Naive thymus-derived CD8-positive, alpha-beta T cell (primary cell): ENCODE measurements around the gene PLXNA1. TPM values are rescaled to one million over a fixed set of nuclear protein-coding genes. Genes with fewer than 3 reads are reported as not detected.

Experiments used
- ATAC-seq, 2 donors: fragments of 150-1000 bp; cut with Tn5 transposase in 1 of 2; sonication (Bioruptor Pico), chemical (Tn5 transposase) in 1 of 2; 1 replicate in 1 of 2; 2 replicates in 1 of 2; pipeline ENCODE4 v1.10.0; 2021; ENCODE audit warnings: mild to moderate bottlenecking in 2 of 2, moderate library complexity in 2 of 2
- POLR2A ChIA-PET: fragments of 350-600 bp; sonication (Branson Sonifier 250); formaldehyde crosslinking; loops from one replicate; lab custom pipeline; 2021; ENCODE audit warnings: antibody characterized with exemption; lab: Charles Lee
- DNase-seq, 10 donors: peaks; one replicate each; pipeline versions ENCODE4 v3.0.0 to v3.0.0-alpha.2; 2020 to 2022
- H3K27ac Mint-ChIP-seq, 10 donors: one replicate each; pipeline ENCODE4 v1.8.0; 2020 to 2022; ENCODE audit warnings: mild to moderate bottlenecking in 10 of 10, mixed read lengths in 10 of 10, moderate library complexity in 4 of 10, inconsistent platforms in 1 of 10
- H3K27me3 Mint-ChIP-seq, 5 donors: one replicate each; pipeline ENCODE4 v1.8.0; 2021 to 2022; ENCODE audit warnings: mixed read lengths in 5 of 5
- H3K36me3 Mint-ChIP-seq, 3 donors: one replicate each; pipeline ENCODE4 v1.8.0; 2020 to 2022; ENCODE audit warnings: mixed read lengths in 3 of 3, mild to moderate bottlenecking in 2 of 3, inconsistent platforms in 1 of 3
- H3K4me1 Mint-ChIP-seq, 4 donors: one replicate each; pipeline ENCODE4 v1.8.0; 2021 to 2022; ENCODE audit warnings: mixed read lengths in 4 of 4
- H3K4me3 Mint-ChIP-seq, 10 donors: one replicate each; pipeline ENCODE4 v1.8.0; 2020 to 2022; ENCODE audit warnings: mild to moderate bottlenecking in 10 of 10, mixed read lengths in 10 of 10, moderate library complexity in 6 of 10, inconsistent platforms in 1 of 10
- H3K9me3 Mint-ChIP-seq, 9 donors: one replicate each; pipeline ENCODE4 v1.8.0; 2020 to 2022; ENCODE audit warnings: mixed read lengths in 9 of 9, mild to moderate bottlenecking in 3 of 9, inconsistent platforms in 1 of 9, moderate library complexity in 1 of 9
- polyA plus RNA-seq, 3 donors: library from polyadenylated mRNA; unstranded; fragments of 300-500 nt; fragmentation: Illumina TruSeq; gene quantifications; one replicate each; pipeline ENCODE4 v1.2.3, GENCODE V29; 2021
- total RNA-seq, 8 experiments: library from RNA in 2 of 8; stranded (reverse) in 2 of 8; gene quantifications; one replicate each; pipeline ENCODE4 v1.2.3 and lab custom pipeline; 2021 to 2026

The PLXNA1 gene
- total and polyA plus RNA-seq, 5 experiments from 2014 or later: 0.20 to 15.8 (median 0.59) TPM

DNA sequence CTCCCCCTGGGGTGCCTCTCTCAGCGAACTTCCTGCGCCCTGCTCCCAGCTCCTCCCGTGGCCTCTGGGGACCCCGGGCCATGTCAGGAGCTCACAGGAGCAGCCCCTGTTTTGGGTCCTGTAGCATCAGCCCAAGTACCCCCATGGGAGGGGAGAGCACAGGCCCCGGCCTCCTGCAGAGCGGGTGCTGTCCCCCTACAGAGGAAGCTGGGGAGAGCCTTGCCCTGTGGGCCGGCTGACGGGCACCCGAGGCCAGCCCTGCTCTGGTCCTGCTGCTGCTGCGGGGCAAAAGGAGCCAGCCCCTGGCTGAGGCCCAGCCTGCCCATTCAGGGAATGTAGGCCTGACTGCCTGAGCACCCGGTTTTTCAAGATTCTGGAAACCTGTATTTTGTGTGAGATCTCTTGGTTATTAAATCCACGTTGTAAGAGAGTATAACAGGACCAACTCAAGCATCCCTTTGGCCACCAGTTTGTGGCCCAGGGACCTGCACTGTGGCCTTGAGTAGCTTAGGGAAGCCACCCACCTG, 12.4 kb downstream of the PLXNA1 start:
- Mint-ChIP-seq H3K4me1 (peaks cover 0 to 10% (median 4%) of the 10 kb centered on the region in 4 donors), H3K27ac (peak overlapping the region in 1 of 10 donors; percentile 53), H3K27me3 (no peaks in the 10 kb centered on the region), H3K4me3 (no peak overlapping the region), H3K36me3 (peaks cover 0 to 5% (median 0%) of the 10 kb centered on the region in 3 donors), H3K9me3 (no peaks in the 10 kb centered on the region)
- ATAC-seq (no peak), DNase-seq (no peak)
- POLR2A ChIA-PET: no interaction called here

DNA sequence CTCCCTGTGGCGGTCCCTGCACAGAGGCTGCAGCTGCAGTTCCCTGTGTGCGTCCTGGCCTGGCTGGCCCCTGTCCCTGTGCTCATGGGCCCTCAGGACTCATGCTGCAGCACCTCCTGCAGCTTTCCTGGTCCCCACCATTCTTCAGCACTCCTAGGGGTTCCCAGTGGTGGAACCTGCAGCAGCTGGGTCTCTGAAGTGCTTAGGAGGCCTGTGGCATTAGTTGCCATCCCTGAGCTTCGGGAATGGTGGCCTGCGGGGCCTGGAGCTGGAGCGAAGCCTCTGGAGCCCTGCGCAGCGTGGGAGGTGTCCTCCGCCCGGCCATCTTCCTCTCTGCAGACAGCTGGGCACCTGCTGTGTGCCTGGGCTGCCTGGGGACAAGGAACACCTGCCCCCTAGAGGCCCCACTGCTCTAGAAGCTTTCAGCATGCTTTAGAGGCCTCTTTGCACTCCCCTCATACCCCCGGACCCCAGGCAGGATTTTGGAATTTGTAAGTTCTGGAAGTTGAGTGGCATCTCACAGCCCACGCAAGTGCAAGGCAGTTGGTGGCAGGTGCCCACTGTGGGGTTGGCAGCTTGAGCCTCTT, 13.1 kb downstream of the PLXNA1 start:
- peaks cover 0 to 5% (median 0%) of the 10 kb centered on the region in 3 donors for H3K36me3 Mint-ChIP-seq
- H3K4me1 Mint-ChIP-seq: peaks cover 0 to 9% (median 3%) of the 10 kb centered on the region in 4 donors
- no peaks in the 10 kb centered on the region for H3K9me3 Mint-ChIP-seq
- DNase-seq (no peak), ATAC-seq (no peak)
- no peak overlapping the region for H3K27ac Mint-ChIP-seq
- H3K27me3 Mint-ChIP-seq: no peaks in the 10 kb centered on the region
- POLR2A ChIA-PET: no interaction called here
- H3K4me3 Mint-ChIP-seq: no peak overlapping the region

- Mint-ChIP-seq H3K27ac (no peak overlapping the region), H3K27me3 (no peaks in the 10 kb centered on the region), H3K9me3 (no peaks in the 10 kb centered on the region), H3K4me1 (peaks cover 0 to 6% (median 2%) of the 10 kb centered on the region in 4 donors), H3K36me3 (peaks cover 0 to 3% (median 0%) of the 10 kb centered on the region in 3 donors), H3K4me3 (no peak overlapping the region)
- POLR2A ChIA-PET: no interaction called here
- DNase-seq (no peak), ATAC-seq (no peak)
Measured at GRCh38 chr3:126996905-126997304, 14.0 kb downstream of the PLXNA1 start.

DNA sequence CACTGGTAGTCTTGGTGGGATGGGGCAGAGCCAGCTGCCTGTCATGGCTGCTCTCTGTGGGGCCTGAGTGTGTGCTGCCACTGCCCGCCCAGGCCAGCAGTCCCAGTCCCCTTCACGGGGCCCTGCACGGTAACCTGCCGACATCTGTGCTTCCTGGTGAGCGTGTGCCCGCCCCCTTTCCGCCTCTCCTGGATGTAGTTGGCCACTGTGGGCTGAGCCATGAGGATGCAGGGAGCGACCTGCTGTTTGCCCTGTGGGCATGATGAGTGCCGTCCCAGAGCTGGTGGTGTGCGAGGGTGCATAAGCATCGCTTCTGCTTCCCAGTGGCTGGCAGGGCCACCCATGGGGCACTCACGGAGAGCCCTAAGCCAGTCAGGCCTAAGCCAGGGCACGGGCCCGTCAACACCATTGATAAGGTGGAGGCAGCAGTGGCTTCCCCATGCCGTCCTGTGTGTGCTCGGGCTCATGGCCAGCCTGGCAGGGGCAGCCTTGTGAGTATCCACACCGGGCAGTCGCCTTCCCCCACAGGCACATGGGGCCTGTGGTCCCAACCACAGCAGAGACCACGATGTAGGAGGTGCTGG, 14.6 kb downstream of the PLXNA1 start:
- ATAC-seq: no peak
- H3K4me1 Mint-ChIP-seq: peaks cover 0 to 5% (median 3%) of the 10 kb centered on the region in 4 donors

GRCh38 chr3:126998320-126998719, 15.4 kb downstream of the PLXNA1 start:
- Mint-ChIP-seq H3K27ac (peak overlapping the region in 1 of 10 donors; percentile 63), H3K27me3 (no peaks in the 10 kb centered on the region), H3K36me3 (peaks cover 0 to 3% (median 0%) of the 10 kb centered on the region in 3 donors), H3K9me3 (no peaks in the 10 kb centered on the region), H3K4me1 (peaks cover 0 to 5% (median 3%) of the 10 kb centered on the region in 4 donors), H3K4me3 (no peak overlapping the region)
- no peak for DNase-seq
- no peak for ATAC-seq
- POLR2A ChIA-PET: no interaction called here

More for the DNA sequence above, 14.6 kb downstream of the PLXNA1 start:
- POLR2A ChIA-PET: no interaction called here
- no peak for DNase-seq
- Mint-ChIP-seq H3K36me3 (peaks cover 0 to 3% (median 0%) of the 10 kb centered on the region in 3 donors), H3K9me3 (no peaks in the 10 kb centered on the region), H3K27ac (peak overlapping the region in 1 of 10 donors; percentile 63), H3K27me3 (no peaks in the 10 kb centered on the region), H3K4me3 (no peak overlapping the region)

DNA sequence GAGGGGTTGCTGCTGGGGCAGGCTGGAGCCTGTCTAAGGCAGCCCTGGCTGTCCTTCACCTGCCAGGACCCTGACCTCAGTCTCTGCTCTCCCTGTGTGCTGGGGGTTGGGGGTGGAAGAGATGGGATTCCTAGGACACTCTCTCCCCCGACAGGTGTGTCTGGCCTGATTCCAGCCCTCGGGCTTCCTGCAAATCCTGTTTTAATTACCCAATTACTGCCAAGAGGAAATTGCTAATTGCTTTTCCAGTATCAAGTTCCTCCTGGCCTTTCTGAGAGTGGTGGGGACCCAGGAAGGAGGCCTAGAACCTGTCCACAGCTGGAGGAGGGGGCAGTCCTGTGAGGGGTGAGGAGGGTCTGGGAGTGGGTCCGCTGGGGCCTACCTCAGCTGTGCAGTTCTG, 15.8 kb downstream of the PLXNA1 start:
- Mint-ChIP-seq H3K27me3 (no peaks in the 10 kb centered on the region), H3K36me3 (peaks cover 0 to 3% (median 0%) of the 10 kb centered on the region in 3 donors), H3K27ac (no peak overlapping the region), H3K9me3 (no peaks in the 10 kb centered on the region), H3K4me1 (peaks cover 0 to 5% (median 3%) of the 10 kb centered on the region in 4 donors), H3K4me3 (no peak overlapping the region)
- DNase-seq (no peak), ATAC-seq (no peak)
- POLR2A ChIA-PET: no interaction called here

DNA sequence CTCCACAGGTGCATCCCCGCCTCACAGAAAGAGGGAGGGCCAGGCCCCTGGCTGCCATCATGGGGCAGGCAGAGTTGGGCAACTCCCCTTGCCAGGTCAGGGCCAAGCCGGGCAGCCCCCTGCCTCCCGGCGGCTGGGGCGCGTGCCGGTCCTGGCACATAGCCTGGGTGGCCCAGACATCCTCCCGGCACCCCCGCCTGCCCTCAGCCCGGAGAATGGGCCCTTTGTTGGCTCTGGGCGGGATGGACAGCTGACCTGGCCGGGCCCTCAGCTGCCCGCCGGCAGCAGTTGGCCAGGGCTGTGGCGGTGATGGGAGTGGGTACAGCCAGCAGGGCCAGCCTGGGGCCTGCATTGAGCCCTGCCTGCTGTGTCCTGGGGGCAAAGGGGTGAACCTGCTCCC, 16.5 kb downstream of the PLXNA1 start:
- Mint-ChIP-seq H3K9me3 (no peaks in the 10 kb centered on the region), H3K4me1 (peaks cover 0 to 5% (median 3%) of the 10 kb centered on the region in 4 donors), H3K36me3 (peaks cover 0 to 3% (median 0%) of the 10 kb centered on the region in 3 donors), H3K27ac (no peak overlapping the region), H3K27me3 (no peaks in the 10 kb centered on the region), H3K4me3 (no peak overlapping the region)
- POLR2A ChIA-PET: no interaction called here
- ATAC-seq: no peak
- DNase-seq: no peak

DNA sequence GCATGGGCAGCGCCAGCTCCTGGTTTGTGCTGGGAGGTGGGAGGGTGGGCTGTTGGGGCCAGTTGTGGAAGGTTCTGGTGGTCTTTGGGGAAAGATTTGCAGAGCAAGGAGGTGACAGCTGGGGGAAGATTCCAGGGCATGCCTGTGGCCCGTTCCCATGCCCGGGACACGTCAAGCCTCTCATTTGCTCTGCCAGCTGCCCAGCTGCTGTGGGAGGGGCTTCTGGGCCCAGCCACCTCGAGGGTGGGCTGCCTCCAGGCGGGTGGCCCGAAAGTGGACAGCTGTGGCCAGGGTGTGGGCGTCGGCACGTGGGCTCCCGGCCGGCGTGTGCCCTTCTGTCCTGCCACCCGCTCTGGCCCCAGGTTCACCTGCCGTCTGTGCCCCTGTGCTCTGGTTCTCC, 17.2 kb downstream of the PLXNA1 start:
- Mint-ChIP-seq H3K27me3 (no peaks in the 10 kb centered on the region), H3K4me3 (no peak overlapping the region), H3K36me3 (no peaks in the 10 kb centered on the region), H3K9me3 (no peaks in the 10 kb centered on the region), H3K27ac (no peak overlapping the region), H3K4me1 (peaks cover 0 to 5% (median 2%) of the 10 kb centered on the region in 4 donors)
- POLR2A ChIA-PET: no interaction called here
- no peak for DNase-seq
- ATAC-seq: no peak

DNA sequence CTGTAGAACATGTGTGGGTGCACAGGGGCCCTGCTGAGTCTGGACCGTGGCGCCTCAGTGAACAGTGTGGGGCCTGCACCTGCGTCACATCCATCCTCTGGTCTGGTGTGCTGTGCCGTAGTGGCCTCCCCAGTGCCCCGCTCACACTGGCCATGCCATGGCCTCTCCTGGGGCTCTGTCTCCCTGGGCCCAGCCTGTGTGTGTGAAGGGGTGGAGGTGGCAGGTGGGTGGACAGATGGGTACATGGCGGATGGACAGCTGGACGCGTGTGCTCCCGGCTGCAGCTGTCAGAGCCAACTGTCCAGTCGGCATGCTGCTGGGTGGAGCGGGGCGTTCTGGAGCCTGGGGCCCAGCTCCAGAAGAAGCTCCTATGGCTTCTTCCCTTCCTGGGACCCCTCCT, 17.8 kb downstream of the PLXNA1 start:
- no peaks in the 10 kb centered on the region for H3K27me3 Mint-ChIP-seq
- no peak for ATAC-seq
- H3K4me3 Mint-ChIP-seq: no peak overlapping the region
- POLR2A ChIA-PET: no interaction called here
- H3K9me3 Mint-ChIP-seq: no peaks in the 10 kb centered on the region
- no peaks in the 10 kb centered on the region for H3K36me3 Mint-ChIP-seq
- no peak overlapping the region for H3K27ac Mint-ChIP-seq
- no peak for DNase-seq
- peaks cover 0 to 5% (median 2%) of the 10 kb centered on the region in 4 donors for H3K4me1 Mint-ChIP-seq

DNA sequence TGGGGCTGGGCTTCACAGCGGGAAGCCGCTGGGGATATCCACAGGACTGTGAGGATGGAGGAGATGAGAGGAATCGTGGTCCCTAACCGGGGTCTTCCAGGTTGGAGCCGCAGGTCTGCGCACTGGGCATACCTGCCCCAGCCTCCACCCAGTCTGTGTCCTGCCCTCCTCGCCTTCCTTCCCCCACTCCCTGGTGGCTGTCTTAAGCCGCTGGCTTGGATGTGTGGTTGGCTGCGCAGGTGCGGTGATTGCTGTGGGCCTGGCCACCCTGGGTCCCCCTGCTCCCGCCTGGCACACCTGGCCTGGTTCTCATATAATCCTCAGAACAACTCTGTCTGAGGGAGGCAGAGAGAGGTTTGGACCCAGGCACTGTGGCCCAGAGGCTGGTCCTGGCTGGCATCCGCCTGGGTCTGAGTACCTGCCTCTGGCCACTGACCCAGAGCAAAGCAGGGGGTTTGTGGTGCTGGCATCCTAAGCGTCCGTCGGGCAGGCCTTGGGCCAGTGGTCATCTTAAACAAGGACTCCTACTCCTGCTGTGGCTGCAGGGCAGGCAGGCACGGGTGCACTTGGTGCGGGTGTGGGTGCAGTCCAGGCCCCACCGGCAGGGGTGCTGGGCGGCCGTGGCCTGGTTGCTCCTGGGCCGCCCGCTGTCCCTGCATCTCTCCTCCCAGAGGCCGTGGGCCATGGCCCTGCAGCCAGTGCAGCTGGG, 18.7 kb downstream of the PLXNA1 start:
- Mint-ChIP-seq H3K4me3 (no peak overlapping the region), H3K9me3 (no peaks in the 10 kb centered on the region), H3K27me3 (no peaks in the 10 kb centered on the region), H3K4me1 (peaks cover 0 to 5% (median 2%) of the 10 kb centered on the region in 4 donors), H3K36me3 (no peaks in the 10 kb centered on the region), H3K27ac (no peak overlapping the region)
- ATAC-seq: no peak
- POLR2A ChIA-PET: no interaction called here
- no peak for DNase-seq

- Mint-ChIP-seq H3K36me3 (no peaks in the 10 kb centered on the region), H3K4me3 (no peak overlapping the region), H3K27ac (peak overlapping the region in 1 of 10 donors; percentile 48), H3K4me1 (peaks cover 0 to 5% (median 2%) of the 10 kb centered on the region in 4 donors), H3K9me3 (no peaks in the 10 kb centered on the region), H3K27me3 (no peaks in the 10 kb centered on the region)
- ATAC-seq: no peak
- no peak for DNase-seq
- POLR2A ChIA-PET: no interaction called here
Measured at GRCh38 chr3:127002195-127003174, 19.6 kb downstream of the PLXNA1 start.

- Mint-ChIP-seq H3K36me3 (no peaks in the 10 kb centered on the region), H3K9me3 (no peaks in the 10 kb centered on the region), H3K27me3 (no peaks in the 10 kb centered on the region), H3K4me1 (peaks cover 0 to 2% (median 1%) of the 10 kb centered on the region in 4 donors), H3K4me3 (no peak overlapping the region), H3K27ac (no peak overlapping the region)
- ATAC-seq: no peak
- POLR2A ChIA-PET: no interaction called here
- DNase-seq: no peak
Measured at GRCh38 chr3:127003175-127003555, 20.2 kb downstream of the PLXNA1 start.
